ENCODE results near the gene URAD. TPM values are rescaled to one million over a fixed set of nuclear protein-coding genes. Genes with fewer than 3 reads are reported as not detected.

URAD gene
- total RNA-seq, 2 experiments from 2014 or later = not detected

DNA sequence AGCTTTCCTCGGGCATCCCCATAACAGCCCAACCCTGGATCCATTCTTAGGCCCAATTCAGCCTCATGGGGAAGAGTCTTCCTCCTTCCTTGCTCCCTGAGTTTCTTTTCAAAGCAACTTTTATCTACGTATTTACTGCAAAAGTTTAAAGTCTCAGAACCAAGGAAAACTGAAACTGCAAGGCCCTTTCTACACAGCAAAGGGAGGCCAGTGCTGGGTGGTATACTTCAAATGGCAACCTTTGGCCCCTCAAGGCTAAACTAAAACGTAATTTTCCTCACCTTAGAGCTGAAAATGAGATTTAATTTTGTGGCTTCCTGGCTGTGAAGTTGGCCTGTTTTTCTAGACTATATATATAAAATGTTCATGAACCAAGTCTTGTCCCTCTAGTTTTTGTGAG is 25.0 kb downstream of the URAD start:
- DNase-seq = no peak
- Histone ChIP-seq H3K4me3 (ENCODE audit: low read length) (no peak overlapping the region), H3K36me3 (ENCODE audit: insufficient read depth, low read length) (no peaks in the 10 kb centered on the region), H3K4me1 (ENCODE audit: insufficient read depth, low read length) (peaks cover 33% of the 10 kb centered on the region), H3K27ac (ENCODE audit: low read depth in 1 of 2, low read length in 2 of 2) (no peak overlapping the region), H3K9me3 (ENCODE audit: control insufficient read depth in 1 of 2, insufficient read depth in 1 of 2, low read length in 2 of 2) (peaks cover 0 to 14% of the 10 kb centered on the region in 2 experiments), H3K27me3 (ENCODE audit: control insufficient read depth in 1 of 2, insufficient read depth in 2 of 2, low read length in 2 of 2) (peaks cover 80 to 90% of the 10 kb centered on the region in 2 experiments)
- H3K4me1 Mint-ChIP-seq (ENCODE audit: low read depth) = peaks cover 14% of the 10 kb centered on the region
- H3K36me3 Mint-ChIP-seq (ENCODE audit: low read depth) = no peaks in the 10 kb centered on the region
- H3K4me3 Mint-ChIP-seq = no peak overlapping the region
- H3K9me3 Mint-ChIP-seq = no peaks in the 10 kb centered on the region
- H3K27ac Mint-ChIP-seq = no peak overlapping the region
- ChIA-PET POLR2A (no interaction called here), CTCF (no interaction called here)
- peaks cover 87% of the 10 kb centered on the region for H3K27me3 Mint-ChIP-seq
- intact Hi-C loops (cut with DNase I, micrococcal nuclease) = no loop called here
- ATAC-seq (ENCODE audit: poor library complexity) = no peak
- TF ChIP-seq, protein P1, sequence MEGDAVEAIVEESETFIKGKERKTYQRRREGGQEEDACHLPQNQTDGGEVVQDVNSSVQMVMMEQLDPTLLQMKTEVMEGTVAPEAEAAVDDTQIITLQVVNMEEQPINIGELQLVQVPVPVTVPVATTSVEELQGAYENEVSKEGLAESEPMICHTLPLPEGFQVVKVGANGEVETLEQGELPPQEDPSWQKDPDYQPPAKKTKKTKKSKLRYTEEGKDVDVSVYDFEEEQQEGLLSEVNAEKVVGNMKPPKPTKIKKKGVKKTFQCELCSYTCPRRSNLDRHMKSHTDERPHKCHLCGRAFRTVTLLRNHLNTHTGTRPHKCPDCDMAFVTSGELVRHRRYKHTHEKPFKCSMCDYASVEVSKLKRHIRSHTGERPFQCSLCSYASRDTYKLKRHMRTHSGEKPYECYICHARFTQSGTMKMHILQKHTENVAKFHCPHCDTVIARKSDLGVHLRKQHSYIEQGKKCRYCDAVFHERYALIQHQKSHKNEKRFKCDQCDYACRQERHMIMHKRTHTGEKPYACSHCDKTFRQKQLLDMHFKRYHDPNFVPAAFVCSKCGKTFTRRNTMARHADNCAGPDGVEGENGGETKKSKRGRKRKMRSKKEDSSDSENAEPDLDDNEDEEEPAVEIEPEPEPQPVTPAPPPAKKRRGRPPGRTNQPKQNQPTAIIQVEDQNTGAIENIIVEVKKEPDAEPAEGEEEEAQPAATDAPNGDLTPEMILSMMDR (IDR thresholded peaks at IDR 0.05) = no peak

DNA sequence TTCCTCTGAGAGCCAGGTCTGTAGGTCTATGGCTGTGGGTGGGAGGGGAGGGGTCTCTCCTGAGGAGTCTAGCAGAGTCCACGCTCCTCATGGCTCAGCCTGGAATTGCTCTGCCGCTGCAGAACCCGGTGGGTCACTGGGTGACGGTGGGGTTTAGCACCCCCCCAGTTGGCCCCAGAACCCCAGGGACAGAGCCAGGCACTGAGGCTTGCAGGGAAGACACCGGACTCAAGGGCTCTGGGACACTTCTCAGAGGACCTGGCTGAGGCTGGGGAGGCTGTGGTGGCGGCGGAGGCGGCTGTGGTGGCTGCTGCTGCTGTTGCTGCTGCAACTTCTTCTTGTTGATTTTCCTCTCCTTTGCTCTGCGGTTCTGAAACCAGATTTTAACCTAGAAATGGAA is 25.5 kb downstream of the URAD start:
- POLR2A ChIA-PET = no interaction called here

DNA sequence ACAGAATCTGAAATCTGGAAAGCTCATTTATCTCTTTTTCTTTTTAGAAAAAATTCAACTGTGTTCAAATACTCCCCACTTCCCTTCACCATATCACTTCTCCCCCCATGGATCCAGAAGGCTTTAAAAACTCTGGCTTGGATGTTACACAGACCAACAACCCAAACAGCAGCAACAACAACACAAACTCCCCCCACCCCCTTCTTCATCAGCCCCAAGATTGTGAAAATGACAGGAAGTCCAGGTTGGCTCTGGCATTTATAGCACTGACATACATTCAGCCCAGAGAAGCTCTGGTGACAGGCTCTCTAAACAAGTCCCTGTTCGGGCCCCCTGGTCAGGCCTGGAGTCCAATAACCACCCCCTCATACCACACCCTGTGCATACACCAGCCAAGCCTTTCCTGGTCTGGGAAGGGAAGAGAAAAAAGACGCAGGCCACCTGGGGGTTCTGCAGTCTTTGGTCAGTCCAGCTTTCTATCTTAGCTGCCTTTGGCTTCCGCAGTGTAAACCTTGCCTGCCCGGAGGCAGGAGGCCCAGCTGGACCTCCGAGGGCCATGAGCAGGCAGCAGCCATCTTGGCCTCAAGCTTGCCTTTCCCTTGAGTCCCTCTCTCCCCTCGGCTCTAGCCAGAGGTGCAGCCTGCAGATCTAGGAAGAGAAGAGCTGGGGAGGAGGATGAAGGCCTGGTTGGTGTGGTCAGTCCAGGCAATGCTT is 26.2 kb downstream of the URAD start:
- Mint-ChIP-seq H3K4me3 (no peak overlapping the region), H3K27me3 (peaks cover 89% of the 10 kb centered on the region), H3K36me3 (ENCODE audit: low read depth) (no peaks in the 10 kb centered on the region), H3K9me3 (no peaks in the 10 kb centered on the region), H3K4me1 (ENCODE audit: low read depth) (peaks cover 6% of the 10 kb centered on the region), H3K27ac (no peak overlapping the region)
- Histone ChIP-seq H3K4me3 (ENCODE audit: low read length) (no peak overlapping the region), H3K27me3 (ENCODE audit: control insufficient read depth in 1 of 2, insufficient read depth in 2 of 2, low read length in 2 of 2) (peaks cover 75 to 87% of the 10 kb centered on the region in 2 experiments), H3K9me3 (ENCODE audit: control insufficient read depth in 1 of 2, insufficient read depth in 1 of 2, low read length in 2 of 2) (peaks cover 0 to 10% of the 10 kb centered on the region in 2 experiments), H3K36me3 (ENCODE audit: insufficient read depth, low read length) (no peaks in the 10 kb centered on the region), H3K4me1 (ENCODE audit: insufficient read depth, low read length) (peaks cover 21% of the 10 kb centered on the region), H3K27ac (ENCODE audit: low read depth in 1 of 2, low read length in 2 of 2) (no peak overlapping the region)
- no peak for DNase-seq
- intact Hi-C loops (cut with DNase I, micrococcal nuclease) = no loop called here
- TF ChIP-seq, protein P1 (IDR thresholded peaks at IDR 0.05) = no peak
- ChIA-PET POLR2A (no interaction called here), CTCF (no interaction called here)
- ATAC-seq (ENCODE audit: poor library complexity) = no peak

More for the DNA sequence above, 25.5 kb downstream of the URAD start:
- Mint-ChIP-seq H3K9me3 (no peaks in the 10 kb centered on the region), H3K36me3 (ENCODE audit: low read depth) (no peaks in the 10 kb centered on the region), H3K4me3 (no peak overlapping the region), H3K4me1 (ENCODE audit: low read depth) (peaks cover 13% of the 10 kb centered on the region), H3K27me3 (peaks cover 91% of the 10 kb centered on the region), H3K27ac (no peak overlapping the region)
- H3K27ac ChIP-seq (ENCODE audit: low read depth in 1 of 2, low read length in 2 of 2) = no peak overlapping the region
- no peaks in the 10 kb centered on the region for H3K36me3 ChIP-seq (ENCODE audit: insufficient read depth, low read length)
- H3K27me3 ChIP-seq (ENCODE audit: control insufficient read depth in 1 of 2, insufficient read depth in 2 of 2, low read length in 2 of 2) = peaks cover 78 to 90% of the 10 kb centered on the region in 2 experiments
- peaks cover 0 to 14% of the 10 kb centered on the region in 2 experiments for H3K9me3 ChIP-seq (ENCODE audit: control insufficient read depth in 1 of 2, insufficient read depth in 1 of 2, low read length in 2 of 2)
- intact Hi-C loops (cut with DNase I, micrococcal nuclease) = no loop called here
- H3K4me1 ChIP-seq (ENCODE audit: insufficient read depth, low read length) = peaks cover 28% of the 10 kb centered on the region
- H3K4me3 ChIP-seq (ENCODE audit: low read length) = no peak overlapping the region
- ATAC-seq (ENCODE audit: poor library complexity) = no peak
- no peak for DNase-seq
- CTCF ChIA-PET = no interaction called here
- TF ChIP-seq, protein P1 (IDR thresholded peaks at IDR 0.05) = no peak
